ACC112 (cell line): ENCODE measurements around the gene PSRC1.

Experiments used
- H2AFZ ChIP-seq: fragments of 200-600 bp; sonication (generic); one replicate; pipeline ENCODE4 v1.6.0; 2017; ENCODE audit warnings: antibody characterized with exemption, low read length; ENCODE audit not compliant: unreplicated experiment
- H3K27ac ChIP-seq: fragments of 200-600 bp; sonication (generic); 2 replicates; pipeline ENCODE4 v1.5.1; 2014; ENCODE audit warnings: low read depth, mild to moderate bottlenecking, antibody characterized with exemption, low read length, moderate library complexity
- H3K27me3 ChIP-seq: fragments of 200-600 bp; sonication (generic); 2 replicates; pipeline ENCODE4 v1.6.1; 2014; ENCODE audit warnings: mild to moderate bottlenecking, antibody characterized with exemption, low read length, moderate library complexity, mixed read lengths; ENCODE audit not compliant: insufficient read depth
- H3K36me3 ChIP-seq: fragments of 200-600 bp; sonication (generic); 2 replicates; pipeline ENCODE4 v1.6.1; 2016; ENCODE audit warnings: mild to moderate bottlenecking, antibody characterized with exemption, low read length, moderate library complexity, mixed read lengths; ENCODE audit not compliant: insufficient read depth
- H3K4me1 ChIP-seq: fragments of 200-600 bp; sonication (generic); one replicate; pipeline ENCODE4 v1.6.1; 2016; ENCODE audit warnings: low read length, mixed read lengths; ENCODE audit not compliant: insufficient read depth, unreplicated experiment, control insufficient read depth
- H3K4me3 ChIP-seq: fragments of 200-600 bp; sonication (generic); 2 replicates; pipeline ENCODE4 v1.5.1; 2014; ENCODE audit warnings: mild to moderate bottlenecking, low read depth, low read length
- H3K79me2 ChIP-seq: fragments of 200-600 bp; sonication (generic); one replicate; pipeline ENCODE4 v1.6.0; 2016; ENCODE audit warnings: low read length; ENCODE audit not compliant: control insufficient read depth, unreplicated experiment, insufficient read depth

Gene PSRC1

GRCh38 chr1:109263597-109264378 lies 19.2 kb downstream of the PSRC1 start:
- H3K4me1 ChIP-seq: no peaks in the 10 kb centered on the region
- no peaks in the 10 kb centered on the region for H3K79me2 ChIP-seq
- H2AFZ ChIP-seq: peak overlapping the region; percentile 4
- no peaks in the 10 kb centered on the region for H3K36me3 ChIP-seq
- H3K27ac ChIP-seq: no peak overlapping the region
- no peak overlapping the region for H3K4me3 ChIP-seq
- no peaks in the 10 kb centered on the region for H3K27me3 ChIP-seq

- Histone ChIP-seq H3K79me2 (no peaks in the 10 kb centered on the region), H3K27me3 (no peaks in the 10 kb centered on the region), H3K36me3 (no peaks in the 10 kb centered on the region), H3K4me3 (no peak overlapping the region), H3K4me1 (no peaks in the 10 kb centered on the region), H2AFZ (peak overlapping the region; percentile 4), H3K27ac (no peak overlapping the region)
These were observed 19.7 kb downstream of the PSRC1 start for GRCh38 chr1:109263234-109263596.

GRCh38 chr1:109262231-109263055 lies 20.5 kb downstream of the PSRC1 start:
- Histone ChIP-seq H3K27me3 (no peaks in the 10 kb centered on the region), H3K4me3 (no peak overlapping the region), H3K79me2 (no peaks in the 10 kb centered on the region), H3K27ac (no peak overlapping the region), H2AFZ (no peak overlapping the region), H3K36me3 (no peaks in the 10 kb centered on the region), H3K4me1 (no peaks in the 10 kb centered on the region)

- Histone ChIP-seq H2AFZ (no peak overlapping the region), H3K79me2 (no peaks in the 10 kb centered on the region), H3K4me1 (no peaks in the 10 kb centered on the region), H3K27me3 (no peaks in the 10 kb centered on the region), H3K36me3 (no peaks in the 10 kb centered on the region), H3K4me3 (no peak overlapping the region), H3K27ac (no peak overlapping the region)
These were observed 21.4 kb downstream of the PSRC1 start for GRCh38 chr1:109261578-109261977.

- H3K79me2 ChIP-seq: no peaks in the 10 kb centered on the region
- no peaks in the 10 kb centered on the region for H3K27me3 ChIP-seq
- H2AFZ ChIP-seq: no peak overlapping the region
- H3K4me1 ChIP-seq: no peaks in the 10 kb centered on the region
- H3K4me3 ChIP-seq: no peak overlapping the region
- H3K36me3 ChIP-seq: no peaks in the 10 kb centered on the region
- no peak overlapping the region for H3K27ac ChIP-seq
These were observed 21.9 kb downstream of the PSRC1 start for GRCh38 chr1:109261006-109261405.

- Histone ChIP-seq H3K36me3 (no peaks in the 10 kb centered on the region), H3K4me3 (no peak overlapping the region), H3K27ac (no peak overlapping the region), H3K4me1 (no peaks in the 10 kb centered on the region), H3K79me2 (no peaks in the 10 kb centered on the region), H3K27me3 (no peaks in the 10 kb centered on the region), H2AFZ (no peak overlapping the region)
These were observed 23.0 kb downstream of the PSRC1 start for GRCh38 chr1:109259674-109260557.

GRCh38 chr1:109258481-109259466 lies 24.2 kb downstream of the PSRC1 start:
- H3K4me1 ChIP-seq: no peaks in the 10 kb centered on the region
- H3K79me2 ChIP-seq: no peaks in the 10 kb centered on the region
- no peak overlapping the region for H2AFZ ChIP-seq
- H3K27ac ChIP-seq: no peak overlapping the region
- H3K4me3 ChIP-seq: no peak overlapping the region
- H3K27me3 ChIP-seq: no peaks in the 10 kb centered on the region
- H3K36me3 ChIP-seq: no peaks in the 10 kb centered on the region

GRCh38 chr1:109257682-109258421 lies 25.1 kb downstream of the PSRC1 start:
- Histone ChIP-seq H2AFZ (no peak overlapping the region), H3K4me3 (no peak overlapping the region), H3K4me1 (no peaks in the 10 kb centered on the region), H3K79me2 (no peaks in the 10 kb centered on the region), H3K27me3 (no peaks in the 10 kb centered on the region), H3K36me3 (no peaks in the 10 kb centered on the region), H3K27ac (no peak overlapping the region)

GRCh38 chr1:109256971-109257681 lies 25.8 kb downstream of the PSRC1 start:
- H3K4me1 ChIP-seq: no peaks in the 10 kb centered on the region
- H3K4me3 ChIP-seq: no peak overlapping the region
- no peak overlapping the region for H2AFZ ChIP-seq
- no peaks in the 10 kb centered on the region for H3K36me3 ChIP-seq
- no peaks in the 10 kb centered on the region for H3K27me3 ChIP-seq
- H3K79me2 ChIP-seq: no peaks in the 10 kb centered on the region
- H3K27ac ChIP-seq: no peak overlapping the region
